NCI-H226 (cell line): Measurements from ENCODE around the gene BSCL2.
"Not testable (repeated sequence)": the region's sequence is repeated elsewhere in the genome, so short reads cannot be mapped to it uniquely, and the experiment has no call there.

Source experiments
- DNase-seq: peaks from one replicate; pipeline ENCODE4 v3.0.0-alpha.2; 2015

Gene BSCL2

GRCh38 chr11:62707277-62707861, at the start of gene BSCL2, which contains the start of gene GNG3:
Gene BSCL2 (minus strand): TSS chr11:62707424. CDS start chr11:62707195, 229 bp downstream.
Gene GNG3 (plus strand): TSS chr11:62707676. CDS start chr11:62708296, 620 bp downstream.
- DNase-seq: no peak

GRCh38 chr11:62755086-62755615, 47.9 kb upstream of the BSCL2 start:
- DNase-seq: no peak

GRCh38 chr11:62753736-62754603, 46.7 kb upstream of the BSCL2 start, which contains the start of gene ZBTB3:
Gene ZBTB3 (minus strand): TSS chr11:62754160. CDS start chr11:62753664, 496 bp downstream.
- peak; percentile 97 for DNase-seq

- no peak for DNase-seq
Observed at GRCh38 chr11:62752994-62753735, 45.9 kb upstream of the BSCL2 start.

- DNase-seq: no peak
Observed at GRCh38 chr11:62752177-62752785, 45.1 kb upstream of the BSCL2 start.

- not testable (repeated sequence) for DNase-seq
Observed at GRCh38 chr11:62749931-62750330, 42.7 kb upstream of the BSCL2 start.

- DNase-seq: no peak
Observed at GRCh38 chr11:62747475-62748160, 40.4 kb upstream of the BSCL2 start.

- no peak for DNase-seq
Observed at GRCh38 chr11:62737196-62737595, 30.0 kb upstream of the BSCL2 start.

- no peak for DNase-seq
Observed at GRCh38 chr11:62732830-62733229, 25.6 kb upstream of the BSCL2 start.

GRCh38 chr11:62730076-62730475, 22.9 kb upstream of the BSCL2 start:
- DNase-seq: not testable (repeated sequence)

- peak; percentile 83 for DNase-seq
Observed at GRCh38 chr11:62728171-62728988, 21.2 kb upstream of the BSCL2 start, which contains the start of gene TTC9C. Gene TTC9C (plus strand): TSS chr11:62728486. CDS start chr11:62728849, 363 bp downstream.

GRCh38 chr11:62727872-62728170, 20.6 kb upstream of the BSCL2 start:
- DNase-seq: peak; percentile 88

GRCh38 chr11:62727165-62727871, 20.1 kb upstream of the BSCL2 start, which contains the start of gene HNRNPUL2:
Gene HNRNPUL2 (minus strand): TSS chr11:62727457. CDS start chr11:62727156, 301 bp downstream.
- peak; percentile 99 for DNase-seq

GRCh38 chr11:62726915-62727164, 19.6 kb upstream of the BSCL2 start:
- DNase-seq: no peak

GRCh38 chr11:62726156-62726914, 19.1 kb upstream of the BSCL2 start:
- no peak for DNase-seq

GRCh38 chr11:62725646-62726045, 18.4 kb upstream of the BSCL2 start:
- no peak for DNase-seq

- no peak for DNase-seq
Observed at GRCh38 chr11:62724171-62724570, 16.9 kb upstream of the BSCL2 start.

- no peak for DNase-seq
Observed at GRCh38 chr11:62721994-62722393, 14.8 kb upstream of the BSCL2 start.

GRCh38 chr11:62719302-62719978, 12.2 kb upstream of the BSCL2 start:
- DNase-seq: no peak
